Lung (tissue), 12 donors: ENCODE results near the gene MT1H. TPM values are rescaled to one million over a fixed set of nuclear protein-coding genes. Genes with fewer than 3 reads are reported as not detected.

Source experiments
- ATAC-seq: fragments of 200-7000 bp; cut with Tn5 transposase; one replicate; pipeline ENCODE4 v1.9.1; 2020; ENCODE audit warnings: moderate number of reproducible peaks; ENCODE audit not compliant: insufficient read depth, low FRiP score
- DNase-seq, 3 donors: peaks; one replicate each; pipeline ENCODE4 v3.0.0-alpha.2; 2013 to 2017
- H3K27ac ChIP-seq, 2 donors: one replicate each; pipeline ENCODE4 v1.5.1; 2013; ENCODE audit warnings: mild to moderate bottlenecking in 2 of 2, moderate library complexity in 2 of 2, control low read depth in 1 of 2, inconsistent platforms in 1 of 2, low read depth in 1 of 2, low read length in 1 of 2
- H3K27me3 ChIP-seq, 3 donors: one replicate each; pipeline ENCODE4 v1.5.1; 2013; ENCODE audit warnings: low read length in 2 of 3; ENCODE audit not compliant: control insufficient read depth in 3 of 3, insufficient read depth in 3 of 3
- H3K36me3 ChIP-seq, 4 donors: one replicate each; pipeline ENCODE4 v1.5.1; 2013; ENCODE audit warnings: low read length in 4 of 4, mild to moderate bottlenecking in 1 of 4, moderate library complexity in 1 of 4; ENCODE audit not compliant: control insufficient read depth in 4 of 4, insufficient read depth in 4 of 4
- H3K4me1 ChIP-seq, 5 donors: one replicate each; pipeline ENCODE4 v1.5.1; 2013; ENCODE audit warnings: low read length in 5 of 5, mild to moderate bottlenecking in 2 of 5, moderate library complexity in 1 of 5; ENCODE audit not compliant: control insufficient read depth in 5 of 5, insufficient read depth in 5 of 5
- H3K4me3 ChIP-seq: one replicate; pipeline ENCODE4 v1.5.1; 2013; ENCODE audit warnings: mild to moderate bottlenecking, control low read depth, moderate library complexity
- H3K9ac ChIP-seq, 2 donors: one replicate each; pipeline ENCODE4 v1.5.1; 2013; ENCODE audit warnings: low read length in 2 of 2, control low read depth in 1 of 2; ENCODE audit not compliant: insufficient read depth in 1 of 2
- H3K9me3 ChIP-seq, 4 donors: one replicate each; pipeline ENCODE4 v1.5.1; 2013; ENCODE audit warnings: low read length in 3 of 4, mild to moderate bottlenecking in 1 of 4, moderate library complexity in 1 of 4; ENCODE audit not compliant: control insufficient read depth in 4 of 4, insufficient read depth in 3 of 4
- CTCF ChIP-seq: IDR thresholded peaks from 2 replicates; pipeline ENCODE4 v1.5.1; 2012; ENCODE audit warnings: mild to moderate bottlenecking; ENCODE audit errors: control extremely low read depth, extremely low read depth
- WGBS, 2 donors: extraction: QIAGEN DNeasy Blood & Tissue Kit; methylation state at CpG; one replicate each; pipeline ENCODE4 v1.1.7; 2013; 5-methylcytosine and 5-hydroxymethylcytosine counted together
- polyA plus RNA-seq, 2 donors: library from polyadenylated mRNA; stranded (reverse); fragments of 200-250 nt; gene quantifications; one replicate each; pipeline ENCODE4 v1.2.1, GENCODE V29; 2013
- total RNA-seq, 2 donors: library from RNA; depleted of rRNA in 1 of 2; stranded (reverse); fragments of >200 nt in 1 of 2; gene quantifications; one replicate each; pipeline ENCODE4 v1.2.1, GENCODE V29; 2014 to 2021
- donor health status: control.
- donor health status: control.
- donor health status: Bipolar disorder and iron deficiency.
- donor health status: healthy.
- donor health status: DM: yes; HTN: yes; CAD: no.

Gene MT1H
- total and polyA plus RNA-seq, 4 donors: 1.9 to 10.3 (median 4.4) TPM; not detected in 1

- no peak overlapping the region for H3K27ac ChIP-seq
- 73 to 82% methylated on average over 13 of the region's 13 CpGs for WGBS, 2 donors
- H3K9ac ChIP-seq: no peak overlapping the region
- H3K9me3 ChIP-seq: no peaks in the 10 kb centered on the region
- no peaks in the 10 kb centered on the region for H3K4me1 ChIP-seq
- no peak overlapping the region for H3K4me3 ChIP-seq
- ATAC-seq: no peak
- no peak for TF ChIP-seq CTCF
- H3K27me3 ChIP-seq: no peaks in the 10 kb centered on the region
- no peaks in the 10 kb centered on the region for H3K36me3 ChIP-seq
- DNase-seq: no peak
Observed at GRCh38 chr16:56708525-56709442, 39.2 kb downstream of the MT1H start.

GRCh38 chr16:56709443-56710040 is 39.9 kb downstream of the MT1H start:
- no peaks in the 10 kb centered on the region for H3K9me3 ChIP-seq
- ATAC-seq (no peak), DNase-seq (no peak)
- no peak overlapping the region for H3K9ac ChIP-seq
- H3K36me3 ChIP-seq: no peaks in the 10 kb centered on the region
- no peak overlapping the region for H3K27ac ChIP-seq
- H3K27me3 ChIP-seq: no peaks in the 10 kb centered on the region
- no peaks in the 10 kb centered on the region for H3K4me1 ChIP-seq
- no peak for TF ChIP-seq CTCF
- no peak overlapping the region for H3K4me3 ChIP-seq
- WGBS, 2 donors: 94 to 96% methylated on average over 4 of the region's 4 CpGs

GRCh38 chr16:56710181-56710737 is 40.6 kb downstream of the MT1H start:
- Histone ChIP-seq H3K27me3 (no peaks in the 10 kb centered on the region), H3K9me3 (no peaks in the 10 kb centered on the region), H3K36me3 (no peaks in the 10 kb centered on the region), H3K4me3 (no peak overlapping the region), H3K27ac (no peak overlapping the region), H3K9ac (no peak overlapping the region), H3K4me1 (no peaks in the 10 kb centered on the region)
- TF ChIP-seq CTCF: no peak
- ATAC-seq (no peak), DNase-seq (no peak)
- 85 to 88% methylated on average over 3 of the region's 3 CpGs for WGBS, 2 donors
